ENCODE measurements around the gene ZC3H4. TPM values are rescaled to one million over a fixed set of nuclear protein-coding genes. Genes with fewer than 3 reads are reported as not detected.

Gene ZC3H4
- total and polyA plus RNA-seq, 4 donors: 12.2 to 51.6 (median 16.2) TPM

DNA sequence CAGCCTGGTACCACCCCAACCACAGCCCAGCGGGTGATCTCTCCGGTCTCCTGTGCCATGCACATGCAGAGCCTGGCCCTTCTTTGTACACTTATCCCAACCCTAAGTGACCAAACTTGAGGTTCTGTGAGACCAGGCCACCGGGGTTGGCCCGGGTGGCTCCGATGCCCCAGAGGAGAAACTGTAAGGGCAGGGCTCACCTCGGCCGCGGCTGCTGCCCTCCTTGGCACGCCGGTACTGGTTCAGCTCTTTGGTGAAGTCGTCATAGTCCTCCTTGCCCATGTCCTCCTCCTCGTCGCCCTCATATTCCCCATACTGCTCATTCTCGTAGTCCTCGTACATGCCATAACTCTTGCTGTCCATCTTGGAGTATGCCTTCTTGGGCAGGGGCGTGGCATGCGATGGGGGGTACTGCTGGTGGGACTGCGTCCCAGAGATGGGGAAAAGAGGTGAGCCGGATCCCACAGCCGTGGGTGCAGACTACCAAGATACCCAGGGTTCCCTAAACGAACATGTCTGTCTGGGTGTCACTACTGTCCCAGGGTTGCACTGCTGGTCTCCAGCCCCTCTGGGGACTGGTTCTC, 23.7 kb downstream of the ZC3H4 start:
- DNase-seq: no peak
- TF ChIP-seq, protein P1, sequence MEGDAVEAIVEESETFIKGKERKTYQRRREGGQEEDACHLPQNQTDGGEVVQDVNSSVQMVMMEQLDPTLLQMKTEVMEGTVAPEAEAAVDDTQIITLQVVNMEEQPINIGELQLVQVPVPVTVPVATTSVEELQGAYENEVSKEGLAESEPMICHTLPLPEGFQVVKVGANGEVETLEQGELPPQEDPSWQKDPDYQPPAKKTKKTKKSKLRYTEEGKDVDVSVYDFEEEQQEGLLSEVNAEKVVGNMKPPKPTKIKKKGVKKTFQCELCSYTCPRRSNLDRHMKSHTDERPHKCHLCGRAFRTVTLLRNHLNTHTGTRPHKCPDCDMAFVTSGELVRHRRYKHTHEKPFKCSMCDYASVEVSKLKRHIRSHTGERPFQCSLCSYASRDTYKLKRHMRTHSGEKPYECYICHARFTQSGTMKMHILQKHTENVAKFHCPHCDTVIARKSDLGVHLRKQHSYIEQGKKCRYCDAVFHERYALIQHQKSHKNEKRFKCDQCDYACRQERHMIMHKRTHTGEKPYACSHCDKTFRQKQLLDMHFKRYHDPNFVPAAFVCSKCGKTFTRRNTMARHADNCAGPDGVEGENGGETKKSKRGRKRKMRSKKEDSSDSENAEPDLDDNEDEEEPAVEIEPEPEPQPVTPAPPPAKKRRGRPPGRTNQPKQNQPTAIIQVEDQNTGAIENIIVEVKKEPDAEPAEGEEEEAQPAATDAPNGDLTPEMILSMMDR (IDR thresholded peaks at IDR 0.05; ENCODE audit: control extremely low read depth, extremely low read depth): no peak
- Histone ChIP-seq H3K27ac (ENCODE audit: low read depth in 1 of 2, low read length in 1 of 2) (no peak overlapping the region), H3K4me3 (no peak overlapping the region), H3K9ac (ENCODE audit: insufficient read depth in 1 of 2, low read length in 2 of 2) (no peak overlapping the region), H3K9me3 (ENCODE audit: control insufficient read depth in 4 of 4, insufficient read depth in 3 of 4, low read length in 3 of 4) (no peaks in the 10 kb centered on the region), H3K27me3 (ENCODE audit: control insufficient read depth in 3 of 3, insufficient read depth in 3 of 3, low read length in 2 of 3) (no peaks in the 10 kb centered on the region), H3K4me1 (ENCODE audit: control insufficient read depth in 5 of 5, insufficient read depth in 5 of 5, low read length in 5 of 5) (peaks cover 0 to 2% (median 0%) of the 10 kb centered on the region in 5 donors), H3K36me3 (ENCODE audit: control insufficient read depth in 4 of 4, insufficient read depth in 4 of 4, low read length in 4 of 4) (peaks cover 12 to 42% (median 36%) of the 10 kb centered on the region in 4 donors)
- 96 to 98% methylated on average over 19 to 21 of the region's 21 CpGs for WGBS, 2 donors
- no peak for ATAC-seq (ENCODE audit: insufficient read depth, low FRiP score)

GRCh38 chr19:47086280-47086679, 27.3 kb downstream of the ZC3H4 start:
- no peak overlapping the region for H3K9ac ChIP-seq (ENCODE audit: insufficient read depth in 1 of 2, low read length in 2 of 2)
- WGBS, 2 donors: 96 to 97% methylated on average over 17 of the region's 17 CpGs
- no peak overlapping the region for H3K27ac ChIP-seq (ENCODE audit: low read depth in 1 of 2, low read length in 1 of 2)
- no peaks in the 10 kb centered on the region for H3K9me3 ChIP-seq (ENCODE audit: control insufficient read depth in 4 of 4, insufficient read depth in 3 of 4, low read length in 3 of 4)
- no peak for DNase-seq
- no peaks in the 10 kb centered on the region for H3K4me1 ChIP-seq (ENCODE audit: control insufficient read depth in 5 of 5, insufficient read depth in 5 of 5, low read length in 5 of 5)
- H3K27me3 ChIP-seq (ENCODE audit: control insufficient read depth in 3 of 3, insufficient read depth in 3 of 3, low read length in 2 of 3): no peaks in the 10 kb centered on the region
- TF ChIP-seq, protein P1 (IDR thresholded peaks at IDR 0.05; ENCODE audit: control extremely low read depth, extremely low read depth): no peak
- ATAC-seq (ENCODE audit: insufficient read depth, low FRiP score): no peak
- H3K4me3 ChIP-seq: no peak overlapping the region
- H3K36me3 ChIP-seq (ENCODE audit: control insufficient read depth in 4 of 4, insufficient read depth in 4 of 4, low read length in 4 of 4): peaks cover 36 to 61% (median 46%) of the 10 kb centered on the region in 4 donors

DNA sequence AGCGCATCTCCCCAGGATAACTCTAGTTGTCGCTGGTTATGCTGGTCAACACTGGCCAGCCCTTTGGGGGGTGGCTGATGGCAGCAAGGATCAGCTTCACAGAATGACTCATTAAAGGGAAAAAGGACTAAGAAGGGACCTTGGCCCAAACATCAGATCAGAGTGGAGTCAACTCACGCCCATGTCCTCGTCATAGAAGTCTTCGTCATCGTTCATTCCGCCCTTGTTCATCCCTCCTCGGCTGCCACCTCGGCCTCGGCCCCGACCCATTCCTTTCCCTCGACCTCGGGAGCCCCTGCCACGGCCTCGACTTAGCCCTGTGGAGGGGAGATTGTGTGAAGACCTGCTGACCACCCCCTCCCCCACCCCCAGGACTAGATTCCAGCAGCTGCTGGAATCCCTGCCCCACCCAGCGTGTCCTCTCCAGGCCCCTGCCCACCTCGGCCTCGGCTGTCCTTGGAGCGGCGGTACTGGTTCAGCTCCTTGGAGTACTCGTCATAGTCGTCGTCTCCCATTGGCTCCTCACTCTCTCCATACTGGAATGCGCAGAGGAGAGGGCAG, 28.6 kb downstream of the ZC3H4 start:
- H3K9ac ChIP-seq (ENCODE audit: insufficient read depth in 1 of 2, low read length in 2 of 2): no peak overlapping the region
- 93 to 96% methylated on average over 24 of the region's 24 CpGs for WGBS, 2 donors
- TF ChIP-seq, protein P1 (IDR thresholded peaks at IDR 0.05; ENCODE audit: control extremely low read depth, extremely low read depth): no peak
- no peak overlapping the region for H3K4me3 ChIP-seq
- H3K9me3 ChIP-seq (ENCODE audit: control insufficient read depth in 4 of 4, insufficient read depth in 3 of 4, low read length in 3 of 4): no peaks in the 10 kb centered on the region
- ATAC-seq (ENCODE audit: insufficient read depth, low FRiP score): no peak
- no peak overlapping the region for H3K27ac ChIP-seq (ENCODE audit: low read depth in 1 of 2, low read length in 1 of 2)
- no peaks in the 10 kb centered on the region for H3K4me1 ChIP-seq (ENCODE audit: control insufficient read depth in 5 of 5, insufficient read depth in 5 of 5, low read length in 5 of 5)
- no peaks in the 10 kb centered on the region for H3K27me3 ChIP-seq (ENCODE audit: control insufficient read depth in 3 of 3, insufficient read depth in 3 of 3, low read length in 2 of 3)
- DNase-seq: no peak
- H3K36me3 ChIP-seq (ENCODE audit: control insufficient read depth in 4 of 4, insufficient read depth in 4 of 4, low read length in 4 of 4): peaks cover 38 to 61% (median 49%) of the 10 kb centered on the region in 4 donors

All from lung (tissue), 12 donors.